Vagina (tissue), 2 donors: ENCODE measurements around the gene UBFD1. TPM values are rescaled to one million over a fixed set of nuclear protein-coding genes. Genes with fewer than 3 reads are reported as not detected.

Experiments
- DNase-seq, 2 donors: peaks; one replicate each; pipeline ENCODE4 v3.0.0-alpha.2; 2017; ENCODE audit errors: extremely low spot score in 2 of 2
- H3K27ac ChIP-seq: fragments of 200-600 bp; sonication (generic); one replicate; pipeline ENCODE4 v1.5.1; 2019
- H3K27me3 ChIP-seq: fragments of 200-600 bp; sonication (generic); one replicate; pipeline ENCODE4 v1.5.1; 2019
- H3K36me3 ChIP-seq, 2 donors: fragments of 200-600 bp; sonication (generic); one replicate each; pipeline ENCODE4 v1.5.1; 2017 to 2019
- H3K4me1 ChIP-seq: fragments of 200-600 bp; sonication (generic); one replicate; pipeline ENCODE4 v1.5.1; 2019
- H3K4me3 ChIP-seq, 2 donors: fragments of 200-600 bp; sonication (generic); 1 replicate in 1 of 2; 2 replicates in 1 of 2; pipeline ENCODE4 v1.5.1; 2016 to 2019
- H3K9me3 ChIP-seq: fragments of 200-600 bp; sonication (generic); one replicate; pipeline ENCODE4 v1.5.1; 2019
- POLR2A ChIP-seq, 2 donors: fragments of 450-650 bp; IDR thresholded peaks; one replicate each; pipeline ENCODE4 v1.6.1; 2017; ENCODE audit warnings: antibody characterized with exemption in 2 of 2, mild to moderate bottlenecking in 2 of 2, moderate library complexity in 2 of 2
- POLR2AphosphoS5 ChIP-seq, 2 donors: sonication (generic); formaldehyde crosslinking; IDR thresholded peaks; one replicate each; pipeline ENCODE4 v1.9.0; 2017; ENCODE audit warnings: antibody characterized with exemption in 2 of 2, mild to moderate bottlenecking in 2 of 2, low read depth in 1 of 2; ENCODE audit not compliant: insufficient read depth in 1 of 2
- intact Hi-C: fragments of 100-400 bp; cut with DNase I; formaldehyde crosslinking; loops from one replicate; pipeline ENCODE4 v1.15.1; 2023
- total RNA-seq: library from RNA; depleted of rRNA; stranded (reverse); fragments of >200 nt; gene quantifications from one replicate; pipeline ENCODE4 v1.2.3, GENCODE V29; 2016
- TF ChIP-seq, protein P1 (sequence below), 3 experiments: fragments of 450-650 bp in 2 of 3; fragments of 200-600 bp in 1 of 3; sonication (generic) in 1 of 3; IDR thresholded peaks; one replicate each; pipeline ENCODE4 v1.5.1; 2017 to 2019; ENCODE audit warnings: antibody characterized with exemption in 3 of 3, mild to moderate bottlenecking in 2 of 3, moderate library complexity in 2 of 3

Gene UBFD1
- total RNA-seq, 1 donor from 2014 or later: 57.2 TPM

- peaks cover 0 to 68% of the 10 kb centered on the region in 2 donors for H3K36me3 ChIP-seq
- H3K4me3 ChIP-seq: no peak overlapping the region
- no peaks in the 10 kb centered on the region for H3K27me3 ChIP-seq
- H3K9me3 ChIP-seq: no peaks in the 10 kb centered on the region
- TF ChIP-seq POLR2A (IDR thresholded peaks at IDR 0.05) (no peak), POLR2AphosphoS5 (IDR thresholded peaks at IDR 0.05; ENCODE audit: insufficient read depth in 1 of 2, low read depth in 1 of 2) (no peak)
- TF ChIP-seq, protein P1, sequence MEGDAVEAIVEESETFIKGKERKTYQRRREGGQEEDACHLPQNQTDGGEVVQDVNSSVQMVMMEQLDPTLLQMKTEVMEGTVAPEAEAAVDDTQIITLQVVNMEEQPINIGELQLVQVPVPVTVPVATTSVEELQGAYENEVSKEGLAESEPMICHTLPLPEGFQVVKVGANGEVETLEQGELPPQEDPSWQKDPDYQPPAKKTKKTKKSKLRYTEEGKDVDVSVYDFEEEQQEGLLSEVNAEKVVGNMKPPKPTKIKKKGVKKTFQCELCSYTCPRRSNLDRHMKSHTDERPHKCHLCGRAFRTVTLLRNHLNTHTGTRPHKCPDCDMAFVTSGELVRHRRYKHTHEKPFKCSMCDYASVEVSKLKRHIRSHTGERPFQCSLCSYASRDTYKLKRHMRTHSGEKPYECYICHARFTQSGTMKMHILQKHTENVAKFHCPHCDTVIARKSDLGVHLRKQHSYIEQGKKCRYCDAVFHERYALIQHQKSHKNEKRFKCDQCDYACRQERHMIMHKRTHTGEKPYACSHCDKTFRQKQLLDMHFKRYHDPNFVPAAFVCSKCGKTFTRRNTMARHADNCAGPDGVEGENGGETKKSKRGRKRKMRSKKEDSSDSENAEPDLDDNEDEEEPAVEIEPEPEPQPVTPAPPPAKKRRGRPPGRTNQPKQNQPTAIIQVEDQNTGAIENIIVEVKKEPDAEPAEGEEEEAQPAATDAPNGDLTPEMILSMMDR (IDR thresholded peaks at IDR 0.05): no peak
- DNase-seq: no peak
- H3K27ac ChIP-seq: no peak overlapping the region
- H3K4me1 ChIP-seq: no peaks in the 10 kb centered on the region
- intact Hi-C loops: no loop called here
Measured at GRCh38 chr16:23527961-23528643, 29.4 kb upstream of the UBFD1 start.

GRCh38 chr16:23528644-23529310, 28.8 kb upstream of the UBFD1 start:
- H3K27me3 ChIP-seq: no peaks in the 10 kb centered on the region
- no peak overlapping the region for H3K4me3 ChIP-seq
- no peak for DNase-seq
- TF ChIP-seq POLR2A (IDR thresholded peaks at IDR 0.05) (no peak), POLR2AphosphoS5 (IDR thresholded peaks at IDR 0.05; ENCODE audit: insufficient read depth in 1 of 2, low read depth in 1 of 2) (no peak)
- TF ChIP-seq, protein P1 (IDR thresholded peaks at IDR 0.05): no peak
- no peaks in the 10 kb centered on the region for H3K4me1 ChIP-seq
- peaks cover 0 to 66% of the 10 kb centered on the region in 2 donors for H3K36me3 ChIP-seq
- H3K27ac ChIP-seq: no peak overlapping the region
- intact Hi-C loops: no loop called here
- H3K9me3 ChIP-seq: no peaks in the 10 kb centered on the region

DNA sequence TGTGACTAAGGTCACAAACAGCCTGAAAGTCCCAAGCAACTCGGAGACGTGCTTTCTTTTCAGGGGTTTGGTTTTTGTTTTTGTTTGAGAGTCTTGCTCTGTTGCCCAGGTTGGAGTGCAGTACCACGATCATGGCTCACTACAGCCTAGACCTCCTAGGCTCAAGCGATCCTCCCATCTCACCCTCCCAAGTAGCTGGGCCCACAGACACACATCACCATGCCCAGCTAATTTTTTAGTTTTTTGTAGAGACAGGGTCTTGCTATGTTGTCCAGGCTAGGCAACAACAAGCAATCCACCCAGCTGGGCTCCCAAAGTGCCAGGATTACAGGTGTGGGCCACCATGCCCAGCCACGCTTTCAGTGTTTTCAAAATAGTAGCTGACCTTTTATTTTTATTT, 27.5 kb upstream of the UBFD1 start:
- DNase-seq: no peak
- H3K36me3 ChIP-seq: peaks cover 0 to 66% of the 10 kb centered on the region in 2 donors
- no peak overlapping the region for H3K4me3 ChIP-seq
- H3K4me1 ChIP-seq: no peaks in the 10 kb centered on the region
- TF ChIP-seq POLR2A (IDR thresholded peaks at IDR 0.05) (no peak), POLR2AphosphoS5 (IDR thresholded peaks at IDR 0.05; ENCODE audit: insufficient read depth in 1 of 2, low read depth in 1 of 2) (no peak)
- TF ChIP-seq, protein P1 (IDR thresholded peaks at IDR 0.05): no peak
- no peaks in the 10 kb centered on the region for H3K27me3 ChIP-seq
- intact Hi-C loops: no loop called here
- H3K9me3 ChIP-seq: no peaks in the 10 kb centered on the region
- H3K27ac ChIP-seq: no peak overlapping the region

DNA sequence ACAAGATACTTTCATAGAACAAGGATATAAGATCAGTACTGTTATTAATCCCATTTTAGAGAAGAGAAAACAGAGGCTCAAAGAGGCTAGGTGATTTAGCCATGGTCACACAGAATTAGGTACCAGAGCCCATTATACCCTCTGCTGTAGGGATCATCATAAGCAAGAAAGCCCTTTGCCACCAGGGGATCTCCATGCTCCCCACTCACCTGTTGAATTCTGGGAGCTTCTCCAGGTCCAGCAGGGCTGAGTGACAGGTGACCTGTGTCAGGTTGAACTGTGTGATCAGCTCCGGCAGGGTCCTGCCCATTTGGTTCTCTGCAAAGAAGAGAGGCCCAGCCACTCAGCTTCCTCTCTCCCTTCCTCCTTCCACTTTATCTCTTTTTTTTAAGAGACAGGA, 25.1 kb upstream of the UBFD1 start:
- TF ChIP-seq POLR2AphosphoS5 (IDR thresholded peaks at IDR 0.05; ENCODE audit: insufficient read depth in 1 of 2, low read depth in 1 of 2): no peak
- no peak for TF ChIP-seq POLR2A (IDR thresholded peaks at IDR 0.05)
- TF ChIP-seq, protein P1 (IDR thresholded peaks at IDR 0.05): no peak
- H3K4me3 ChIP-seq: no peak overlapping the region
- H3K9me3 ChIP-seq: no peaks in the 10 kb centered on the region
- H3K27ac ChIP-seq: no peak overlapping the region
- intact Hi-C loops: no loop called here
- H3K27me3 ChIP-seq: no peaks in the 10 kb centered on the region
- DNase-seq: no peak
- H3K36me3 ChIP-seq: peaks cover 0 to 68% of the 10 kb centered on the region in 2 donors
- no peaks in the 10 kb centered on the region for H3K4me1 ChIP-seq
